Activated CD8-positive, alpha-beta memory T cell treated with anti-CD3 and anti-CD28 coated beads, Interleukin-2, amount 50 U/mL, for 24 hours (primary cell): ENCODE data around the gene WBP2.
A peak's percentile ranks its signal among the peaks of the same experiment; 100 is the strongest.

ENCODE experiments used
- DNase-seq: peaks from one replicate; pipeline ENCODE4 v3.0.0-alpha.2; 2020; ENCODE audit errors: extremely low read depth

The WBP2 gene

GRCh38 chr17:75845058-75845711 is 9.9 kb downstream of the WBP2 start:
- DNase-seq: no peak

GRCh38 chr17:75844530-75845057 is 10.5 kb downstream of the WBP2 start:
- DNase-seq: no peak

- DNase-seq: no peak
Observed at GRCh38 chr17:75843577-75844529, 11.3 kb downstream of the WBP2 start, which contains the start of gene UNC13D. Gene UNC13D (minus strand): TSS chr17:75844404. CDS start chr17:75844337, 67 bp downstream.

GRCh38 chr17:75842963-75843576 is 12.1 kb downstream of the WBP2 start:
- no peak for DNase-seq

- DNase-seq: no peak
Observed at GRCh38 chr17:75842411-75842810, 12.7 kb downstream of the WBP2 start.

- no peak for DNase-seq
Observed at GRCh38 chr17:75840799-75841164, 14.4 kb downstream of the WBP2 start.

GRCh38 chr17:75839942-75840798 is 15.0 kb downstream of the WBP2 start:
- DNase-seq: no peak

- DNase-seq: no peak
Observed at GRCh38 chr17:75838410-75838809, 16.7 kb downstream of the WBP2 start.

- DNase-seq: no peak
Observed at GRCh38 chr17:75837899-75838298, 17.2 kb downstream of the WBP2 start.

- no peak for DNase-seq
Observed at GRCh38 chr17:75836605-75837004, 18.5 kb downstream of the WBP2 start.

- DNase-seq: no peak
Observed at GRCh38 chr17:75835654-75835987, 19.5 kb downstream of the WBP2 start.

- no peak for DNase-seq
Observed at GRCh38 chr17:75834928-75835653, 20.0 kb downstream of the WBP2 start.

GRCh38 chr17:75834279-75834920 is 20.7 kb downstream of the WBP2 start:
- no peak for DNase-seq

GRCh38 chr17:75832652-75833400 is 22.3 kb downstream of the WBP2 start:
- DNase-seq: no peak

GRCh38 chr17:75832164-75832651 is 22.9 kb downstream of the WBP2 start:
- DNase-seq: peak; percentile 35

GRCh38 chr17:75831032-75831571 is 24.0 kb downstream of the WBP2 start:
- DNase-seq: no peak

GRCh38 chr17:75830164-75831031 is 24.7 kb downstream of the WBP2 start:
- no peak for DNase-seq

GRCh38 chr17:75829747-75830146 is 25.4 kb downstream of the WBP2 start:
- no peak for DNase-seq
